AG09309 (cell line): ENCODE data around the gene RNF123.
"Not testable (repeated sequence)": the region's sequence is repeated elsewhere in the genome, so short reads cannot be mapped to it uniquely, and the experiment has no call there.

Experiments used
- DNase-seq: peaks from one replicate; pipeline ENCODE4 v3.0.0-alpha.2; 2010; ENCODE audit warnings: low read depth
- H3K4me3 ChIP-seq: 2 replicates; pipeline ENCODE4 v1.5.1; 2011; ENCODE audit warnings: mild to moderate bottlenecking, low read depth, low read length, moderate library complexity; ENCODE audit not compliant: control insufficient read depth
- TF ChIP-seq, protein P1 (sequence below): IDR thresholded peaks from 2 replicates; pipeline ENCODE4 v1.5.1; 2011; ENCODE audit warnings: mild to moderate bottlenecking, low read depth, low read length, inconsistent platforms; ENCODE audit not compliant: insufficient read depth, control insufficient read depth; ENCODE audit errors: missing control alignments

Gene RNF123

DNA sequence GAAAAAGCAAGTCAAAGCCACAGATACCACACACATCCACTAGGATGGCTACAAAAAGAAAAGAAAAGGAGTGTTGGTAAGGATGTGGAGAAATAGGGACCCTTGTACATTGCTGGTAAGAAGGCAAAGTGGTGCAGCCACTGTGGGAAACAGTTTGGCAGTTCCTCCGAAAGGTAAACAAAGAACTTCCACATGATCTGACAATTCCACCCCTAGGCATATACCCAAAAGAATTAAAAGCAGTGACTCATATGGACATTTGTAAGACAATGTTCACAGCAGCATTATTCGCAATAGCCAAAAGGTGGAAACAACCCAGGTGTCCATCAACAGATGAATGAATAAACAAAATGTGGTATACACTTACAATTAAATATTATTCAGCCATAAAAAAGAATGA lies 56.6 kb downstream of the RNF123 start:
- TF ChIP-seq, protein P1, sequence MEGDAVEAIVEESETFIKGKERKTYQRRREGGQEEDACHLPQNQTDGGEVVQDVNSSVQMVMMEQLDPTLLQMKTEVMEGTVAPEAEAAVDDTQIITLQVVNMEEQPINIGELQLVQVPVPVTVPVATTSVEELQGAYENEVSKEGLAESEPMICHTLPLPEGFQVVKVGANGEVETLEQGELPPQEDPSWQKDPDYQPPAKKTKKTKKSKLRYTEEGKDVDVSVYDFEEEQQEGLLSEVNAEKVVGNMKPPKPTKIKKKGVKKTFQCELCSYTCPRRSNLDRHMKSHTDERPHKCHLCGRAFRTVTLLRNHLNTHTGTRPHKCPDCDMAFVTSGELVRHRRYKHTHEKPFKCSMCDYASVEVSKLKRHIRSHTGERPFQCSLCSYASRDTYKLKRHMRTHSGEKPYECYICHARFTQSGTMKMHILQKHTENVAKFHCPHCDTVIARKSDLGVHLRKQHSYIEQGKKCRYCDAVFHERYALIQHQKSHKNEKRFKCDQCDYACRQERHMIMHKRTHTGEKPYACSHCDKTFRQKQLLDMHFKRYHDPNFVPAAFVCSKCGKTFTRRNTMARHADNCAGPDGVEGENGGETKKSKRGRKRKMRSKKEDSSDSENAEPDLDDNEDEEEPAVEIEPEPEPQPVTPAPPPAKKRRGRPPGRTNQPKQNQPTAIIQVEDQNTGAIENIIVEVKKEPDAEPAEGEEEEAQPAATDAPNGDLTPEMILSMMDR: no peak
- no peak overlapping the region for H3K4me3 ChIP-seq
- DNase-seq: peak; percentile 5

DNA sequence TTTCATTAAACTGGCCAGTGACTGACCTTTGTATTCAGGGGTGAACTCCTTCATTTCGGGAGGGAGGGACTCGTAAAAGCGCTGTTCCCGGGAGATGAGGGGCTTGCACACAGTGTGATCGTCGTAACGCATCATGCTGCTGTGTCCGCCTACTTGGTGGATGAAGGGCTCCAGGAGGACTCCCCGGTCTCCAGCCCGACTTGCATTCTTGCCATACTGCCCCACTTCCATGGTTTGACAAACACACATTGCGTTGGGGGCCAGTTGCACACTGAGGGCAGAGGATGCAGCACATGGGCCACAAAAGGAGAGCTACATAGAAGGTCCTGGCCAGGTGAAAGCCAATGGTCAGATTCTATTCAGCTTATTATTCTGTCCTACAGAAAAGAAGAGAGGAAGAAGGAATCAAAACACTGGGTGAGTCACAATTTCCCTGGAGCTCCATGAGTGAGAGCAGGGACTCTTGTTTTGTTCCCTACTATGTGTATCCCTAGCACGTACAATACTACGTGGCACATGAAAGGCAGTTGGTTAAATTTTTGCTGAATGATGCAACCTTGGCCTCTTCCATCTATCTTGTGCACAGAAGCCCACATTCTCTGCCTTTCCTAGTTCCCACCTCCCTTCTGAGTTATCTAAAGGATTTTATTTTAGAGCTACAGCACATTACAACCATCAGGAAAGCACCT lies 58.6 kb downstream of the RNF123 start:
- TF ChIP-seq, protein P1: no peak
- peak; percentile 33 for DNase-seq

DNA sequence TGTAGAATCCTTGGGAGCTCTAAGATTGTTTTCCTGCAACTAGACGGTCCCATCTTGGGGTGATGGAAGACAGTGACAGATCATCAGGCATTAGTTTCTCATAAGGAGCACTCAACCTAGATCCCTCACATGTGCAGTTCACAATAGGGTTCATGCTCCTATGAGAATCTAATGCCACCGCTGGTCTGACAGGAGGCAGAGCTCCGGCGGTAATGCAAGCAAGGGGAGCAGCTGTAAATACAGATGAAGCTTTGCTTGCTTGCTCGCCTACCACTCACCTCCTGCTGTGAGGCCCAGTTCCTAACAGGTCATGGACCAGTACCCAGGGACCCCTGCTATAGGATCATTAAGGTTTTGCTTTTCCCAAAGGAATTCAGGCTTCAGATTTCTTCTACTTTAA lies 59.5 kb downstream of the RNF123 start:
- not testable (repeated sequence) for DNase-seq, H3K4me3 ChIP-seq

More for the DNA sequence above, 58.6 kb downstream of the RNF123 start:
- no peak overlapping the region for H3K4me3 ChIP-seq

DNA sequence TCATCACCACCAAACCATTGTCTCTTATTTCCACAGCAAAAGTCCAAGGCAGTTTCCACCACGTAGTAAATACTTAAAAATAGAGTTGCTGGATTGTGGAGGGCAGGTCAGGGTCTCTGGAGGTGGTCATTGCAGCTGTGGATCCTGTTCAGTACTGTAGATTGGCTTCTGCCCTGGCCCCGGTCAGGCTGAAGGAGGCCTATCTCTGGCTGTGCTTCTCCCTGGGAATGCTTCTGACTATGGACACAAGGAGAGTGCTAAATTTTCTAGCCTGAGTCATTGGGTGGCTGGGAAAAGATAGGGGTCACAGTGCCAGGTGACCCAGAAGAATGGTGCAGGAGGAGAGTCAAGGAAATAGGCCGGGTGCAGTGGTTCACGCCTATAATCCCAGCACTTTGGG lies 60.7 kb downstream of the RNF123 start:
- H3K4me3 ChIP-seq: no peak overlapping the region
- TF ChIP-seq, protein P1: no peak
- no peak for DNase-seq

DNA sequence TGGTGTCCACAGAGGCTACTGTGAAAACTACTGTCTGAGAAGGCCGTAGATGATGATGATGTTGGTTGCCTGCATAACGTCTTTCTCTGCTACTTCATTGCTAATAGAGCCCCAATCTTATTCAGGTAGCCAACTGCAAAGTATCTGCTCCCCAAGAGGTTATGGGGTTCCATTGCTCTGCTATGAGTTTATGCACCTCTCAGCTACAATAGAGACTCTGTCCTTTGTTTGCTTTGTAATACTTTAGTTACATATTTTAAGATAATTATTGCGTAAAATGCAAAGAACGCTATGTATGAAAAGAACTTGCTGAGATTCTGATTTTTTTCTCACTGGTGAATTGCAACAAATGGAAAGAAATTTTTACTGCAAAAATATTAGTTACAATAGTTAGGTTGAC lies 62.1 kb downstream of the RNF123 start:
- TF ChIP-seq, protein P1: no peak
- no peak for DNase-seq
- no peak overlapping the region for H3K4me3 ChIP-seq

DNA sequence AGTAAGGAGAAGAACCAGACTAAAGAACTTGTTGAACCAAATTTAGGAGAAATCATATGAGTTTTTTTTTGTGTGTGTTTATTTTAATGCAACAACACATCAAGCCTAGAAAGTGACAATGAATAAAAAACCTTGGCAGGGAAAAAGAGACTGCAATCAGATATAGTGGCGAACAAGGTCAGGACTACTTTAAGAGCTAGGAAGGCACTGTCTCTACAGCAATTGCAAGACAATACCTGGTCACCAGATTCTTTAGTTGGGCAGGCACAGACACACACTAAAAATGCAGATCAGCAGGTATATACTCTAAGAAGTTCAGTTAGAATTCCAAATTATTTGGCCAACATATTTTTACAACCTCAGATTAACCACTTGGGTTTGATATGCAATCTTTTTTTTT lies 65.2 kb downstream of the RNF123 start:
- no peak for DNase-seq
- H3K4me3 ChIP-seq: no peak overlapping the region
- TF ChIP-seq, protein P1: no peak

DNA sequence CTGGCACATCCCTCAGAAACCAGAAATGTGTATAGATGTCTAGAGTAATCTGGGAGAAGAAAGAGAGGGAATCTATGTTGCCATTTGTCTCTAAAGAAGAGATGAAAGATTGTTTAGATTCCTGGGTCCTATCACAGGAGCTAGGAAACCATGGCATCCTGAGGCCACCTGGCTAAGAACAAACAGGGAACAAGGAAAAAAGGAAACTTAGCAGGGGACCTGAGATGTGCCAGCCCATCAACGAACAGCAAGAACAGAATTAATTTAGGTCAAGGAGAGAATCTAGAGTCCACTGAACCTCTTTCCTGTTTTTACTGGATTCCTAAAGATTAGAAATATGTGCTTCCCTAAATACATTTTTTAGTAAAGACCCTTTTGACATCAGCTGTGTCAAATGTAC lies 66.7 kb downstream of the RNF123 start:
- TF ChIP-seq, protein P1: no peak
- no peak overlapping the region for H3K4me3 ChIP-seq
- DNase-seq: no peak
